GF-D8 (cell line): ENCODE results near the gene CD37.
"Not testable (repeated sequence)": the region's sequence is repeated elsewhere in the genome, so short reads cannot be mapped to it uniquely, and the experiment has no call there.

Experiments
- DNase-seq: peaks from one replicate; lab custom pipeline; 2025; lab: John Stamatoyannopoulos, UW

Gene CD37

DNA sequence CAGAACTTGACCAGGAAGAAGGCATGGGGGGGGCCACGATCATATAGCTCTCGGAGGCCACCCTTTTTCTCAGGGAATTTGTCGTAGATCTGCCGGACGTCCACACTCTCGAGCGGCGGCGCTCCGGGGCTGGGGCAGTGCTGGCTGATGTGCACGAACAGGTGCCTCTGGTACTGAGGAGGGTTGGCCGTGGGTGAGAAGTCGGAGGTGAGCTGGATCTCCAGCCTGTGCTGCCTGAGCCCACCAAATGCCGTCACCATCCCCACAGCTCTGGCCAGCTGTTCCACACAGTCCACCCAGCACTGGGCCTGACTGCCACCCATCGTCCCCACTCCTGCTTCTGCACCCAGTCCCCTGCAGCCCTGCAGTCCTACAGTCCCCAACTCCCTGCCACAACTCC, 12.0 kb downstream of the CD37 start:
- DNase-seq = no peak

DNA sequence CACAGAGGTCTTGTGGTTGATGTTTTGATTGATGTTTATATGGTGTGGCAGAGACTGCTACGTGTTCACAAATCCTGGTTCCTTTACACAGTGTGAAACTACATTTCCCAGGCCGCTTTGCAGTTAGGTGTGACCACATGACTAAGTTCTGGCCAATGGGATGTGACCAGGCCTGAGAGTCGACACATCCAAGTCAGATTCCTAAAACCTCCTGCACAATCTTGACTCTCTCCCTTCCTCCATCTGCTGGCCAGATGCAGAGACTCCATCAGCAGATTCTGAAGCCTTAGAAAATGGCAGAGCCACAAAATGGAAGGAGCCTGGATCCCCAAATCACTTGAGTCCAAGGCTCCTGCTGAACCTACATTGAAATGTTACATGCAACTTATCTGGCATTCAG, 12.6 kb downstream of the CD37 start:
- no peak for DNase-seq

DNA sequence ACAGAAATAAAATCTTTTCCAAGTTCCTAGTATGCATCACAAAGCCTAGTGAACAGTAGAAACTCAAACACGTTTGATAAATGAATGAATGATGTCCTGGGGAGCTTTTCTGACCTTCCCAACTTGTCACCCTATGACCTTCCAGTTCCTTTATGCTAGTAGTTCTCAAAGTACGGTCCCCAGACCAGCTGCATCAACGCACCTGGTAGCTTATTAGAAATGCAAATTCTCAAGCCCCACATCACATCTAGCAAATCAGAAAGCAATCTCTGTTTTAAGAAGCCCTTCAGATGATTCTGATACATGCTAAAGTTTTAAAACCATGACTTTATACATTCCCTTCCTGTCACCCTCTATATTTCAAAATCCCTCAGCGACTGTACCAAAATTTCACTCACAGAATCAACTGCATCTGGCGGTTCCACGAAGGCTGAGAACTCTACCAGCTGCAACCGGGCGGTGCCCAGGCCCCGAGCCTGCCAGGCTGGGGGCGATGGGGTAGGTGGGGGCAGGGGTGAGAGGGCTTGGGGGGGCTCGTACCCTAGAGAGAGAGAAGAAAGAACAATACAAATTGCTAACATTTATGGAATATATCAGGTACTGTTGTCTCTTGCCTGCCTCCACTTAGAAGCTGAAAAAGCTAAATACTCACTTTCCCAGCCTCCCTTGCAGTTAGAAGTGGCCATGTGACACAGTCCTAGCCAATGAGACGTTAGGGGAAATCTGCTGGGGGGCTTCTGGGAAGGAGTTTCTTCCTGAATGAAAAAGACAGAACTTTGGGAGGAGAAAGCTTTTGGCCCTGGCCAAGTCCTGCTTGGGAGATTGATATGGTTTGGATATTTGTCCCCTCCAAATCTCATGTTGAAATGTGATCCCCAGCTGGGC, 13.3 kb downstream of the CD37 start:
- no peak for DNase-seq

DNA sequence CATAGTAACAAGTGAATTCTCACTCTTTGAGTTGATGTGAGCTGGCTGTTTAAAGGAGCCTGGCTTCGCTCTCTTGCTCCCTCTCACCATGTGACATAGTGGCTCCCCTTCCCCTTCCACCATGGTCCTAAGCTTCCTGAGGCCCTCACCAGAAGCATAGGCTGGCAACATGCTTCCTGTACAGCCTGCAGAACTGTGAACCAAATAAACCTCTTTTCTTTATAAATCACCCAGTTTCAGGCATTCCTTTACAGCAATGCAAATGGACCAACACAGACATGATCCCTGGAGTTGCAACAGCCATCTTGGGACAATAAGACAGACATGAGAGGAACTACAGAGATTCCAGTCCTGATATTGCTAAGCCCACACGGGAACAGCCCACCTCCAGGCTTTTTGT, 14.4 kb downstream of the CD37 start:
- no peak for DNase-seq

DNA sequence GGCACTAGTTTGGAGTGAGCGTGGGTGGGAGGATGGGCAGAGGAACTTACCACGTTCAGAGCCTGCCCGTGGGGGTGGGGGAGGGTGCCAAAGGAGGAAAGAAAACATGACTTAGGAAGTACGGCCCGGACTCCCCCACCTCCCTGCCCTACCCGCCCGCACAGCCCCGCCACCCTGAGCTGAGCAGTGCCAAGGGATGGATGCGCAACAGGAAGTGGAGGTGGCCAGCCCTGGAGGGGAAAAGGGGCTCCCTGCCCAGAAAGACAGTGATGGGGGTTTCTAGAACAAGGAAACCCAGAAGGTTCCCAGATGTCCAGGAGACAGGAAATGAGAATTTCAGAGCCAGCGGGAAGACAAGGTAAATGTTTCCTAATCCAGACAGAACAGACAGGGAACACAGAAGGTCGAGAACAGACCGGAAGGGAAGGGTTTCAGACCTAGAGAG, 20.7 kb downstream of the CD37 start:
- DNase-seq = no peak

DNA sequence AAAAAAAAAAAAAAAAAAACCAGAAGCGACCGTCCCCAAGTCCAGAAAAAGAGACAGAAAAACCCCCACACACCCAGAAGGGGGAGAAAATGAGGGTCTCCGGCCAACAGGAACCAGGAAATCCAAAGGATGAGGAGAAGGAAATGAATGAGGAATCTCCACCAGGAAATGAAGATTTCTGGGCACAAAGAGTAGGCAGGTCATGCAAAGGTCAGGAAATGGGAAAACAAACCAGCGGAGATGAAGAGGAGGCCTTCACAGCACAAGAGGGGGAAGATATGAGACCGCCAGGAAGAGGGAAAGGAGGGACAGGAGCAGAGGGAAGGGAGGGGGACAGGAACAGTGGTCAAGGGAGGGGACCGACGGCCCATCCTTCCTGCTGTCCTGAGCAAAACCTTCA, 21.2 kb downstream of the CD37 start:
- no peak for DNase-seq

DNA sequence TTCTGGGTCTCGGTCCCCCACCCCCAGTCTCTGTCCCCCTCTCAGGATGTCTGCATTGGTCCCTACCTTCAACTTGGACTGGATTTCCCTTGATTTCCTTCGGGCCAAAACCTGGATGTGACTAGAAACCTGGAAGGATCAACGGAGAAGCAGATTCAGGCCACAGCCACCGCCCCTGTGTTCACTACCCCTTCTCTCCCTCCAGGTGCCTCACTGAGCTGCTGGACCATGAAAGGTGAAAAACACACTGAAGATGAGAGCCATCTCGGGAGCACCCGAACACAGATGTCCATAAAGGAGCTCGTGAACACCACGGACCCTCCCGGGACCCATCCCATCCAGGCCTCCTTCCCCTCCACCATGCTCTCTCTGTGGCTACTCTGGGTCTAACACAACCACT, 22.0 kb downstream of the CD37 start:
- DNase-seq = no peak

DNA sequence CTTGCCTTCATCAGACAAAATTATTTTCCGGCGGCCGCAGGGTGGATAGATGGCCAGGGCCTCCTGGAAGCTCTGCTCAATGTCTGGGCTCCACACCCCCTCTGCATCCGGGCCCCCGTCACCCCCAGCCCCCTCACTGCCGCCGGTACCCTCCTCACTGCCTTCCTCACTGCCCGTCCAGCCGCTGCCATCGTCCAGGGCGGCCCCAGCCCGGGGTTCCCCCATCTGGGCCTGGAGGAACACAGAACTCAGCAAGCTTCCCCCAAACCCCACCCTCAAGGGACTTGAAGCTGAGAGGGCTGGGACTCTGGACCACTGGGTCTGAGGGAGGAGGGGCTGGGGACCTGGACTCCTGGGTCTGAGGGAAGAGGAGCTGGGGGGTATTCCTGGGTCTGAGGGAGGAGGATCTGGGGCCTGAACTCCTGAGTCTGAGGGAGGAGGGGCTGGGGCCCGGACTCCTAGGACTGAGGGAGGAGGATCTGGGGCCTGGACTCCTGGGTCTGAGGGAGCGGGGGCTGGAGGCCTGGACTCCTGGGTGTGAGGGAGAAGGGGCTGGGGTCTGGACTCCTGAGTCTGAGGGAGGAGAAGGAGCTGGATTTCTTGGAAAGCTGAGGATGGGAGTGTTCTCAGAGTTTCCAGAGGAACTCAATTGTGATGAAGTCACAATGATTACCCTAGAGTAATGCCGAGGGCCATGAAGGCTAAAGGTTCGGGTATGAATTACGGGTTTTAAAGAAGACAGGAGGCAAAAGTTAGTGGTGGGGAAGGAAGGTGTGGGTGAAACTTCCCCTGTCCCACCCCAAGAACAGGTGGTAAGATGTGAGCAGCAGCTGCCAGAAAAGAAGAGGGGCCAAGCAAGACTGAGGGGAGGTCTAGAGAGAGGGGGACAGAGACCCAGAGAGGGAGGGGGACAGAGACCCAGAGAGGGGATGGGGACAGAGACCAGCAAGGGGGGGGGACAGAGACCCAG, 24.9 kb downstream of the CD37 start:
- DNase-seq = no peak

DNA sequence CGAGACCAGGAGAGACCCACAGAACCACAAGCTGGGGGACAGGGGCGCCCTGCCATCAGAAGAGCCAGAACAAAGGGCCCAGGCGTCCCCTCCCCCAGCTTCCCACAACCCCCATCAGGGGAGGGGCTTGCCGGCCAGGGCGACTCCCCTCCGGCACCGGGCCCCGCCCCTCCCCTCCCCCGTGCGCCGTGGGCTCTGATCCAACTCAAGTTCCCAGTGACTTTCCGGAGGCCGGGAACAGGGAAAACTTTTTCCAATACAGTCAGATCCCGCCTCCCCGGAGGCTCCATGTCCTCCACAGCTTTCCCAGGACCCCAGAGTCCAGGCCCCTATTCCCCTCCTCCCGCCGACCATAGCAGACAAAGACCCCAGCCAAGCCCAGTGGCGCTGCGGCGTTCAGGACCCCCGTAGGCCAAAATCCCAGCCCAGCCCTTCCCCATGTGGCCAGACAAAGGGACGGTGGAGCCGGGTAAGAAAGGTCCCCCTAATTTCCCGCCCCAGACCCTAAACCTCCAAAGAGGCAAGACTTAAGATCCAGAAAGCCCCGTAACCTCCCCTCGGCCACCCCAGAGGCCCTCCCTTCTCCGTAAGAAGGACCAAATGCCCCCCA, 26.3 kb downstream of the CD37 start:
- no peak for DNase-seq

DNA sequence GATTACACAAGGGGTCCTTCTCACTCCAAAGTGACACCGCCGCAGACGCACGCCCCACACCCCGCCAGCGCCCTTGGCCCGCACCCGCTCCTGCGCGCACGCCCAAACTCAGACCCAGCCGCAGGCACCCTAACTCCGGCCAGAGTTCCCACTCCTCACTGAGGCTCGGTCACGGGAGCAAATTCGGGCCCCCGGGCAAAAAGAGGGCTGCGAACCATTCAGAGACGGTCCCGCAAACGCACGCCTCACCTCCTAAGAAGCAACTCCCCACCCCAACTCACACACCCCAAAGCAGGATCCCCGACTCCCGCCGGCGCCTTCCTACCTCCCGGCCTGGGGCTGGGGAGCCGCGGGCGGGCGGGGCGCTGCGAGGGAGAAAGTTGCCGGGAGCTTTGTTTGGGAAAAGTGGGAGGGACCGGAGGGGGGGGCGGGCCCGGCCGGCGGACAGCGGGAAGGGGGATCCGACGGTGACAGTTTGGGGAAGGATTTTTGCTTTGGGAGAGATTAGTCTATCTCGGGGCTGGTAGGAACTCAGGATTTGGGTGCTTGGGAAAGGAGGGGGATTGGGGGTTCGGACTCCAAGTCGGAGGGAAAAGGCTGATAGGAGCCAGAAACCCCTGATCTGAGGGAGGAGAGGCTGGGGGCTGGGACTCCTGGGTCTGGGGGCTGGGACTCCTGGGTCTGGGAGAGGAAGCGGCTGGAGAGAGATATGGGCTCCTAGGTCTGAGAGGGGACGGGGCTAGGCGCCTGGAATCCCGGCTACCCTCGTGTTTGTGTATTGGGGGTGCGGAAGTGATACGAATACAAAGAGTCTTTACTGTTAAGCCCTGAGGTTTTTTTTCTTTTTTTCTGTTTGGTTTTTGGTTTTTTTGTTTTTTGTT, 27.1 kb downstream of the CD37 start, which contains the start of gene TEAD2:
TEAD2 (minus strand) TSS at position 369 of the 881 bp plus-strand sequence. CDS start 2,341 bp downstream, outside the sequence.
- DNase-seq = no peak

DNA sequence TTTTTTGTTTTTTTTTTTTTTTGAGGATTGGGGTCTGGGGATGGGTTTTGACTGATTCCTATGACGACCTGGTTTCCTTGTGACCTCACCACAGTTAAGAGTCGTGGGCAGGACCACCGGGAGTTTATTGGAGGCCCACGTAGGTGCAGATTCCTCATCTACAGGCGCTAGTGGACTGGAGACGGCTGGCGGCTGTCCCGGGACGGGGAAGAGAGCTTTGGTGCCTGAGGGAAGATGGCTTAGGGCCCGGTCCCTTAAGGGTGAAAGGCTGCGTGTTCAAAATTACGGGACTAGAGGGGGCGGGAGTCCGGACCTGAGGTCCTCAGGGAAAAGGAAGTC, 27.7 kb downstream of the CD37 start:
- DNase-seq = no peak

DNA sequence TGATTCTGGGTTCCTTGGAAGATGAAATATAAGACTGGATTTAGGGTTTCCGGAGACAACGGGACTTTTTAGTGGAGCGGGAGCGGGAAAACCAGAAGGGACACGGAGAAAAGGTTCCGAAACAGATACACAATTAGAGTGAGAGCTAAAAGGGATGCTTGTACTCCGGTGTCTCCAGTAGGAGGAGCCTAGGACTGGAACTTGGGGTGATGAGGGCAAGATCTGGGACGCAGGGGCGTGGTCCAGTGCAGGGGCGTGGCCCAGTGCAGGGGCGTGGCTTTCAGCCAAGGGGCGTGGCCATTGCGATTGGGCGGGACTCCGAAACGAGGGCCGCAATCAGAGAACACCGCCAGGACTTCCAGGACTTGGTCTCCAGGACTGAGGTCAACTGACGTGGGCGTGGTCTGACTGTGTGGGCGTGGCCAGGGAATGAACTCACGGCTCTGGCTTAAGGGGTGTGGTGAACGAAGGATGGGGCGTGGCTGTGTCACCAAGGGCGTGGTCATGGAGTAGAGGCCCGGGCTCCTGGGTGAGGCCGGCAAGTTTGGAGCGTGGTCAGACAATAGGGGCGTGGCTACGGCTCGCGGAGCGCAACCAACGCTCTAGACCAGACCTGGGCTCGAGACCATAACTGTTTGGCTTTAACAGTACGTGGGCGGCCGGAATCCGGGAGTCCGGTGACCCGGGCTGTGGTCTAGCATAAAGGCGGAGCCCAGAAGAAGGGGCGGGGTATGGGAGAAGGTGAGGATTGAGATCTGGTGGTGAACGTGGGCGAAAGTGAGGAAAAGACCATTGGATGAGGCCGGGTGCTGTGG, 28.3 kb downstream of the CD37 start, which contains the start of gene DKKL1:
DKKL1 (plus strand) TSS at position 610 of the 815 bp plus-strand sequence; CDS start at position 732, 122 bp downstream.
- no peak for DNase-seq

DNA sequence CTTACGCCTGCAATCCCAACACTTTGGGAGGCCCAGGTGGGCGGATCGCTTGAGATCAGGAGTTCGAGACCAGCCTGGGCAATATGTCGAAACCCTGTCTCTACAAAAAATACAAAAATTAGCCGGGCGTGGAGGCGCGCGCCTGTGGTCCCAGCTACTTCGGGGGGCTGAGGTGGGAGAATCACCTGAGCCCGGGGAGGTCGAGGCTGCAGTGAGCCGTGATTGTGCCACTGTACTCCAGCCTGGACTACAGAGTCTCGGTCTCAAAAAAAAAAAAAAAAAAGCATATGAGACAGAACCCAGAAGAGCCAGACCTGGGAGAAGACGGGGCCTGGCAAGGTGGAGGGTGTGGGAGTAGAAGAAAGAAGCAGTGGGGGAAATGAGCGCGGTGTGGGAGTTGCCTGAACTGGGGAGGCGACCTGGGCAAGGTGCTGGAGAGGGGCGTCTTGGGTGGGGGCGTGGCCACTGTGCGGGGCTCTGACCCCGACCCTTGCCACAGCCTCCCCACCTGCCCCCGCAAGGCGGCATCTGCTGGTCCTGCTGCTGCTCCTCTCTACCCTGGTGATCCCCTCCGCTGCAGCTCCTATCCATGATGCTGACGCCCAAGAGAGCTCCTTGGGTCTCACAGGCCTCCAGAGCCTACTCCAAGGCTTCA, 29.0 kb downstream of the CD37 start:
- no peak for DNase-seq

DNA sequence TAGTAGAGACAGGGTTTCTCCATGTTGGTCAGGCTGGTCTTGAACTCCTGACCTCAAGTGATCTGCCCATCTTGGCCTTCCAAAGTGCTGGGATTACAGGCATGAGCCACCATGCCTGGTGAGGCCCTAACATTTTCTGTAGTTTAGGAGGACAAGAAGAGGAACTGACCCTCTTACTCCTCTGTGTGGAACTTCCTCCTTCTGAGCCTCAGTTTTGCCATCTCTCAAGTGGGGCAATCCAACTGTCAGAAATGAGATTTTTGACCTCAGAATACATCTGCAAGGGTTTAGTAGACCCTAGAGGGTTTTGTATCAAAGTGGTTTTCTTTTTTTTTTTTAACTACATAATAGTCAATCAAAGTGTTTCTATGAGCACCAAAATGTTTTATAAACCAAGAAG, 30.9 kb downstream of the CD37 start:
- no peak for DNase-seq

DNA sequence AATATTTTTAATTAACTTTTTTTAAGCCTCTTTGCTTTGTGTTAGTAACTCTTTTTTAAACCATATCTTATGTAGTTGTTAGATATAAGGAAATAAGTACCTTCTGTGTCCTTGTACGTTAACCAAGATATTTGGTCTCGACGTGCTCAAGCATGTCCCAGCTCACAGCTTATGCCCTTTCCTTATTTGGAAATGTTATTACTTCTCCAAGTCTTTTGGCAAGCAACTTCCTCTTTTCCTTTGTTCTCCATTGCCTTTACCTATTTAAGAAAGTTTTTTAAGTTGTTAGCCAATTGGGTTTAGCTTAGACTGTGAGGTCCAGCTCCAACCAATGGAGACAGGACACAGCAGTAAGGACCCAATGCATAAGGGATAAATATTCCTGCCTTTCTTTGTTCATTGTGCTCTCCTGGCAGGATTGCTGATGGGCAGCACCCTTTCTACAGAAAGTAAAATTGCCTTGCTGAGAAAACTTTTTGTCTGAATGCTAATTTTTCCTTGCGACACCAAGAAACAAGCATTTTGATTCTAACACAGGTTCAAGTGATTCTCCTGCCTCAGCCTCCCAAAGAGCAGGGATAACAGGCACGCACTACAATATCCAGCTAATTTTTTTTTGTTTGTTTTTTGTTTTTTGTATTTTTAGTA, 33.6 kb downstream of the CD37 start:
- DNase-seq = no peak

DNA sequence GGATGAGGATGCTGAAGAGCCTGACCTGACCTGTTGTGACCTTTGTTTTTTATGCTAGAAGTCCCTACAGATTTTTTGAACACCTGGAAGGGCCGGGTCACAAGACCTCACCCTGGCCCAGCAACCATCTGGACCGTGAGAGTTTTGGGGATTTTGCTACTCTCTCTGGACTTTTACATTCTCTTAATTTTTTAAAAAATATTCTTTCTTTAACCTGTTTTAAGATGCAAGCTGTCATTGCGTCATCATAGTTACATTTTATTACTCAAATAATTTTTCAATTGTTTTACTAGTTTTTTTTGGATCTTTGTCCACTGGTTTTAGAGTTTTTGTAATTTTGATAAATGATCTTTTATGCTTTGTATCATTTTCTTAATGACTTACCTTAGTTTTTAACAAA, 36.0 kb downstream of the CD37 start:
- DNase-seq = no peak

DNA sequence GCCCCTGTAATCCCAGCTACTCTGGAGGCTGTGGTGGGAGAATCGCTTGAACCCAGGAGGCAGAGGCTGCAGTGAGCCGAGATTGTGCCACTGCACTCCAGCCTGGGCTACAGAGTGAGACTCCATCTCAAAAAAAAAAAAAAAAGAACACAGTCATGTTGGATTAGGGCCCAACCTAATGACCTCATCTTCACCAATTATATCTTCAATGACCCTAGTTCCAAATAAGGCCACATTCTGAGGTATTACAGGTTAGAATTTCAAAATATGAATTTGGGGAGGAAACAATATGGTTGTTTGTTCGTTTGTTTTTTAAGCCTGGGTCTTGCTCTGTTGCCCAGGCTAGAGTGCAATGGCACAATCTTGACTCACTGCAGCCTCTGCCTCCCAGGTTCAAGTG, 38.0 kb downstream of the CD37 start:
- DNase-seq = not testable (repeated sequence)

DNA sequence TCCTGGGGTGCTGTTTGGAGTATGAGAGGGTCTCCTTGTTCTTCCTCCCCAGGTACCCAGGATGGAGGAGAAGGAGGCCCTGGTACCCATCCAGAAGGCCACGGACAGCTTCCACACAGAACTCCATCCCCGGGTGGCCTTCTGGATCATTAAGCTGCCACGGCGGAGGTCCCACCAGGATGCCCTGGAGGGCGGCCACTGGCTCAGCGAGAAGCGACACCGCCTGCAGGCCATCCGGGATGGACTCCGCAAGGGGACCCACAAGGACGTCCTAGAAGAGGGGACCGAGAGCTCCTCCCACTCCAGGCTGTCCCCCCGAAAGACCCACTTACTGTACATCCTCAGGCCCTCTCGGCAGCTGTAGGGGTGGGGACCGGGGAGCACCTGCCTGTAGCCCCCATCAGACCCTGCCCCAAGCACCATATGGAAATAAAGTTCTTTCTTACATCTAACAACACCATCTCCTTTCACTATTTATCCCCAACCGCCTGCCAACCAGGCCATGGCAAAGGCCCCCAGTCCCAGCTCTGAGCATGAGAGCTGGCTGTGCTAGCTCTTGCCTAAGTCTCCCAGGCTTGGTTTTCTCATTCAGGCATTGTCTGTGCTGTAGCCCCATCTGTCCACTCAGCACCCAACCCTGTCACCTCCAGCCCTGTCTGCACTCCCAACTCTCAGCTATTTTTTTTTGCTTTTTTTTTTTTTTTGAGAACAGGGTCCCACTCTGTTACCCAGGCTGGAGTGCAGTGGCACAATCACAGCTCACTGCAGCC, 39.6 kb downstream of the CD37 start:
- DNase-seq = no peak

DNA sequence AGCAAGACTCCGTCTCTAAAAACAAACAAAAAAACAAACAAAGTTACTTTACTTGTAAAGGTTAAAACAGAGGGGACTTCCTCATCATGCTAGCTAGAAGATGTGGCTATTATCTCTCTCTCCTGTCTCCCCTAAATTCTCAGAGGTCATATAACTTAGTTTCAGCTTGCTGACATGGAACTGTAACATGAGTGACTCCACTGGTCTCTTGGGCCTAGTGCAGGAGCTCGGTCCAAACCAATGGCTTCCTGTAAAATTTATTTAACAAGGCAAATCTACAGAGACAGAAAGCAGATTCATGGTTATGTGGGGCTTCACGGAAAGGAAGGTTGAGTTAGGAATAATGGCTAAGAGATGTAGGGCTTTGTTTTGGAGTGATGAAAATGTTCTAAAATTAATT, 43.3 kb downstream of the CD37 start:
- no peak for DNase-seq
